K562 (cell line): Measurements from ENCODE around the gene CNKSR1. TPM values are rescaled to one million over a fixed set of nuclear protein-coding genes. Genes with fewer than 3 reads are reported as not detected.

Source experiments
- ATAC-seq: fragments of 200-7000 bp; cut with Tn5 transposase; 3 replicates; pipeline ENCODE4 v1.9.1; 2020; ENCODE audit warnings: moderate library complexity
- BruUV-seq: library from RNA; stranded (reverse); fragments of 400-500 nt; replicated peaks from 2 replicates; lab custom pipeline; 2021; lab: Mats Ljungman, UMichigan
- CTCF ChIA-PET: fragments of 300-600 bp; formaldehyde crosslinking; extraction: SDS; loops from one replicate; lab custom pipeline; 2021; ENCODE audit warnings: low intra/inter-chr PET ratio; lab: Yijun Ruan, JAX
- POLR2A ChIA-PET: fragments of 300-600, 350-650 bp; sonication (Branson Sonifier 250); formaldehyde crosslinking; extraction: SDS; loops from one replicate; lab custom pipeline; 2021; ENCODE audit warnings: antibody characterized with exemption, inconsistent platforms; lab: Yijun Ruan, JAX
- DNase-seq, 4 experiments: peaks; one replicate each; pipeline versions ENCODE4 v3.0.0 to v3.0.0-alpha.2; 2011 to 2018; ENCODE audit warnings: low spot score in 3 of 4, mixed read lengths in 3 of 4; ENCODE audit errors: extremely low read depth in 1 of 4
- FAIRE-seq: peaks from 2 replicates; lab custom pipeline; 2011; peaks lifted over from hg19 to GRCh38; lab: Jason Lieb, UNC
- H2AFZ ChIP-seq: 2 replicates; pipeline ENCODE4 v1.6.0; 2011; ENCODE audit warnings: low read depth, low read length, control low read depth, inconsistent platforms
- H3K27ac ChIP-seq: fragments of 200-600 bp; 3 replicates; pipeline ENCODE4 v1.8.0; 2011; ENCODE audit warnings: low read depth, mild to moderate bottlenecking, control low read depth, inconsistent platforms, low read length, moderate library complexity, mixed read lengths; ENCODE audit errors: extremely low read depth
- H3K27me3 ChIP-seq, 2 experiments: fragments of 300-600 bp in 1 of 2; 2 replicates in 1 of 2; 3 replicates in 1 of 2; pipeline versions ENCODE4 v1.6.0 to v1.8.0; 2011; ENCODE audit warnings: inconsistent platforms in 2 of 2, low read length in 2 of 2, mild to moderate bottlenecking in 1 of 2, mixed read lengths in 1 of 2, moderate library complexity in 1 of 2; ENCODE audit not compliant: control insufficient read depth in 2 of 2, insufficient read depth in 2 of 2
- H3K36me3 ChIP-seq: fragments of 300-600 bp; 3 replicates; pipeline ENCODE4 v1.8.0; 2011; ENCODE audit warnings: mild to moderate bottlenecking, low read length, inconsistent platforms; ENCODE audit not compliant: control insufficient read depth, insufficient read depth
- H3K4me1 ChIP-seq, 2 experiments: fragments of 200-600 bp in 1 of 2; replicated peaks in 1 of 2; 2 replicates in 1 of 2; 3 replicates in 1 of 2; pipeline versions ENCODE4 v1.5.1 to v1.8.0; 2011; ENCODE audit warnings: inconsistent platforms in 2 of 2, low read length in 2 of 2, mild to moderate bottlenecking in 1 of 2, mixed read lengths in 1 of 2, moderate library complexity in 1 of 2; ENCODE audit not compliant: control insufficient read depth in 2 of 2, insufficient read depth in 2 of 2
- H3K4me2 ChIP-seq: 2 replicates; pipeline ENCODE4 v1.6.1; 2011; ENCODE audit warnings: low read length, control low read depth, inconsistent platforms, mixed read lengths; ENCODE audit not compliant: insufficient read depth
- H3K4me3 ChIP-seq: fragments of 200-600 bp; sonication (generic), shearing (Covaris generic); 2 replicates; pipeline ENCODE4 v1.5.1; 2016; ENCODE audit warnings: control low read depth, inconsistent platforms
- H3K79me2 ChIP-seq: fragments of 200-600 bp; 3 replicates; pipeline ENCODE4 v1.8.0; 2011; ENCODE audit warnings: low read length, inconsistent platforms; ENCODE audit not compliant: control insufficient read depth, insufficient read depth
- H3K9ac ChIP-seq, 2 experiments: 2 replicates each; pipeline versions ENCODE4 v1.6.0 to v1.6.1; 2011; ENCODE audit warnings: low read depth in 2 of 2, low read length in 2 of 2, control low read depth in 1 of 2, inconsistent platforms in 1 of 2, mild to moderate bottlenecking in 1 of 2, mixed read lengths in 1 of 2; ENCODE audit not compliant: insufficient read depth in 1 of 2
- H3K9me1 ChIP-seq: one replicate; pipeline ENCODE4 v1.6.0; 2011; ENCODE audit warnings: inconsistent platforms, mild to moderate bottlenecking, low read length, moderate library complexity; ENCODE audit not compliant: control insufficient read depth, insufficient read depth
- H3K9me3 ChIP-seq: replicated peaks from 2 replicates; pipeline ENCODE4 v1.5.1; 2011; ENCODE audit warnings: low read depth, low read length, inconsistent platforms; ENCODE audit not compliant: control insufficient read depth, insufficient read depth
- H4K20me1 ChIP-seq: replicated peaks from 2 replicates; pipeline ENCODE4 v1.6.1; 2011; ENCODE audit warnings: low read length, inconsistent platforms, mixed read lengths; ENCODE audit not compliant: control insufficient read depth, insufficient read depth
- CBX5 ChIP-seq: IDR thresholded peaks from 2 replicates; pipeline ENCODE4 v1.6.1; 2014; ENCODE audit warnings: low read depth, borderline replicate concordance
- CREBBP ChIP-seq: IDR thresholded peaks from one replicate; pipeline ENCODE4 v1.6.1; 2012; ENCODE audit warnings: low read depth, mild to moderate bottlenecking, control low read depth, inconsistent platforms, low read length
- KDM1A ChIP-seq, 2 experiments: fragments of 450-650 bp; IDR thresholded peaks; 2 replicates each; pipeline ENCODE4 v1.6.1; 2016; ENCODE audit warnings: mild to moderate bottlenecking in 2 of 2
- MAFK ChIP-seq: IDR thresholded peaks from 2 replicates; pipeline ENCODE4 v1.6.1; 2011; ENCODE audit warnings: low read length, improper control_type of control experiment
- MTA1 ChIP-seq: fragments of 450-650 bp; IDR thresholded peaks from 2 replicates; pipeline ENCODE4 v1.6.1; 2017; ENCODE audit warnings: borderline replicate concordance
- MXI1 ChIP-seq: IDR thresholded peaks from 2 replicates; pipeline ENCODE4 v1.6.1; 2011; ENCODE audit warnings: low read depth, mild to moderate bottlenecking, improper control_type of control experiment, low read length
- NR2C2 ChIP-seq, 2 experiments: fragments of 200-800 bp in 1 of 2; sonication (Bioruptor generic) in 1 of 2; sonication (generic) in 1 of 2; formaldehyde crosslinking in 1 of 2; IDR thresholded peaks; 2 replicates each; pipeline versions ENCODE4 v1.6.1 to v1.8.0; 2016 to 2022; ENCODE audit warnings: mild to moderate bottlenecking in 1 of 2, missing compliant biosample characterization in 1 of 2, missing genetic modification characterization in 1 of 2, missing genetic modification reagents in 1 of 2
- PYGO2 ChIP-seq: fragments of 450-650 bp; IDR thresholded peaks from 2 replicates; pipeline ENCODE4 v1.6.1; 2016; ENCODE audit warnings: mild to moderate bottlenecking, missing genetic modification characterization, moderate library complexity, missing compliant biosample characterization
- SFPQ ChIP-seq: fragments of 200-400 bp; formaldehyde crosslinking; IDR thresholded peaks from 2 replicates; pipeline ENCODE4 v1.6.1; 2017; ENCODE audit warnings: mild to moderate bottlenecking, low read depth, low read length, moderate library complexity
- SIN3A ChIP-seq, 2 experiments: fragments of 150-350 bp in 1 of 2; IDR thresholded peaks; 2 replicates each; pipeline ENCODE4 v1.6.1; 2011 to 2016; ENCODE audit warnings: borderline replicate concordance in 2 of 2, low read depth in 2 of 2, low read length in 2 of 2, mild to moderate bottlenecking in 2 of 2, moderate library complexity in 2 of 2; ENCODE audit not compliant: control insufficient read depth in 1 of 2
- SP1 ChIP-seq: sonication (generic); formaldehyde crosslinking; IDR thresholded peaks from 2 replicates; pipeline ENCODE4 v1.8.1; 2022; ENCODE audit warnings: mild to moderate bottlenecking, missing genetic modification reagents
- SRSF3 ChIP-seq: fragments of 200-400 bp; formaldehyde crosslinking; IDR thresholded peaks from 2 replicates; pipeline ENCODE4 v1.6.1; 2016; ENCODE audit warnings: mild to moderate bottlenecking, low read length, moderate library complexity; ENCODE audit not compliant: insufficient read depth
- TEAD4 ChIP-seq, 2 experiments: sonication (generic) in 1 of 2; formaldehyde crosslinking in 1 of 2; IDR thresholded peaks; 2 replicates each; pipeline versions ENCODE4 v1.6.1 to v1.8.0; 2012 to 2022; ENCODE audit warnings: borderline replicate concordance in 1 of 2, inconsistent platforms in 1 of 2, low read length in 1 of 2, mild to moderate bottlenecking in 1 of 2, missing genetic modification reagents in 1 of 2
- ZFP36 ChIP-seq: fragments of 150-350 bp; IDR thresholded peaks from 2 replicates; pipeline ENCODE4 v1.6.1; 2018; ENCODE audit warnings: low read length, low read depth; ENCODE audit not compliant: partially characterized antibody
- ZKSCAN1 ChIP-seq: fragments of 150-350 bp; IDR thresholded peaks from 2 replicates; pipeline ENCODE4 v1.6.1; 2016; ENCODE audit warnings: low read depth, low read length
- ZNF398 ChIP-seq: fragments of 250-450 bp; sonication (Bioruptor Pico); IDR thresholded peaks from 2 replicates; pipeline ENCODE4 v1.8.0; 2021; ENCODE audit warnings: moderate library complexity, mild to moderate bottlenecking, inconsistent platforms
- WGBS: fragments of 100-300 bp; shearing (Covaris generic); methylation state at CpG from one replicate; pipeline ENCODE4 v1.1.6; 2016; ENCODE audit warnings: low coverage, mixed read lengths; ENCODE audit not compliant: insufficient coverage; ENCODE audit errors: missing lambda C conversion rate; 5-methylcytosine and 5-hydroxymethylcytosine counted together
- in situ Hi-C: fragments of 300-500 bp; cut with MboI; formaldehyde crosslinking; loops from 4 replicates; pipeline ENCODE4 v1.15.0; 2018; ENCODE audit warnings: inconsistent platforms, mixed read lengths
- intact Hi-C: fragments of 100-400 bp; cut with micrococcal nuclease; formaldehyde crosslinking; loops from 2 replicates; pipeline ENCODE4 v1.14.2; 2022
- polyA plus RNA-seq, 8 experiments: library from polyadenylated mRNA; depleted of rRNA in 4 of 8; stranded (reverse) in 5 of 8; unstranded in 3 of 8; fragments of >200 nt; fragmentation: Nextera tagmentation in 2 of 8; fragmentation: Illumina TruSeq in 1 of 8; extraction: Ambion mirVana in 2 of 8; extraction: Trizol in 1 of 8; gene quantifications; 2 replicates each; pipeline versions ENCODE4 v1.2.1 to v1.2.3, GENCODE V29; 2011 to 2014; ENCODE audit warnings: inconsistent platforms in 1 of 8, missing spikeins in 1 of 8
- total RNA-seq, 7 experiments: library from RNA; depleted of rRNA in 6 of 7; stranded (reverse); fragments of >200 nt in 6 of 7; fragmentation: Illumina TruSeq in 2 of 7; extraction: Trizol in 2 of 7; gene quantifications; 2 replicates each; pipeline versions ENCODE4 v1.2.1 to v1.2.3, GENCODE V29; 2011 to 2021; ENCODE audit warnings: low replicate concordance in 1 of 7

CNKSR1 gene
- total and polyA plus RNA-seq, 9 of the 15 experiments (the other 6 are each of a cell fraction or from before 2014, with no cell fraction given) = 0.03 to 2.8 (median 1.1) TPM

- Histone ChIP-seq H3K9me1 (no peaks in the 10 kb centered on the region), H4K20me1 (peaks cover 23% of the 10 kb centered on the region; the same call in 1 of the 2 replicates), H3K4me3 (peak overlapping the region; percentile 76), H2AFZ (peak overlapping the region; percentile 92), H3K36me3 (peaks cover 28% of the 10 kb centered on the region), H3K79me2 (peaks cover 62% of the 10 kb centered on the region), H3K9ac (peak overlapping the region; percentile 91 to 99), H3K9me3 (no peaks in the 10 kb centered on the region), H3K4me1 (peaks cover 12 to 22% of the 10 kb centered on the region in 2 experiments; a peak in 4 of 5 replicates), H3K4me2 (peak overlapping the region; percentile 98), H3K27ac (peak overlapping the region; percentile 89), H3K27me3 (no peaks in the 10 kb centered on the region)
- ChIA-PET POLR2A (interaction anchor here (0.6 to 6.3 kb wide), 19 partner anchors 13 to 202 kb away, joined by 3 to 53 read pairs (median 5); partner anchors contain the start of genes SH3BGRL3 and ZNF593), CTCF (interaction anchor here (0.7 to 1.3 kb wide), 4 partner anchors 45 to 70 kb away, joined by 3 to 4 read pairs (median 3); partner anchors contain the start of gene ZNF593)
- in situ Hi-C loops = no loop called here
- ATAC-seq = peak; percentile 37
- FAIRE-seq = peak; percentile 52
- 0% methylated on average over 30 of the region's 30 CpGs for WGBS
- no TSS peak for BruUV-seq
- intact Hi-C loops = loop anchor here (2.0 to 5.0 kb wide), 3 partner anchors 66 to 373 kb away; partner anchors contain the start of genes C1orf232, PDIK1L and ZNF593
- peak; percentile 52 to 79 (median 54) for DNase-seq
- TF ChIP-seq SRSF3 (0 out of 2 replicates have a peak, but pooled peaks have one; percentile 16), TEAD4 (IDR thresholded peaks at IDR 0.05; ENCODE audit: low read length) (peak; percentile 59), TEAD4 (CRISPR knock-in tag; IDR thresholded peaks at IDR 0.05; ENCODE audit: borderline replicate concordance) (no peak), PYGO2 (tag) (no peak), CREBBP (no peak), MXI1 (peak; percentile 75), MTA1 (peak; percentile 22; the same call in 1 of the 2 replicates), SFPQ (no peak), ZFP36 (peak; percentile 12), KDM1A (IDR thresholded peaks at IDR 0.05) (no peak; a peak in 1 of 4 replicates), MAFK (no peak), SIN3A (IDR thresholded peaks at IDR 0.05; ENCODE audit: borderline replicate concordance in 2 of 2, control insufficient read depth in 1 of 2, low read depth in 2 of 2, low read length in 2 of 2) (peak in 1 of 2 experiments; percentile 70; a peak in 1 of 4 replicates), SP1 (CRISPR knock-in tag) (peak; percentile 52; the same call in 1 of the 2 replicates), ZNF398 (CRISPR knock-in tag) (no peak), NR2C2 (CRISPR knock-in tag; IDR thresholded peaks at IDR 0.05) (0 out of 2 replicates have a peak, but pooled peaks have one; percentile 27), NR2C2 (tag; IDR thresholded peaks at IDR 0.05) (no peak), ZKSCAN1 (peak; percentile 100), CBX5 (no peak)
Measured at GRCh38 chr1:26234644-26235370, 57.5 kb downstream of the CNKSR1 start.
